Activated CD4-positive, alpha-beta T cell treated with anti-CD3 and anti-CD28 coated beads, Interleukin-2, Interleukin-6, amounts not matched to agents 100 ng/mL and 50 ng/mL, durations not matched to agents 16 hours and 8 hours (primary cell): Measurements from ENCODE around the gene TMC8.
A peak's percentile ranks its signal among the peaks of the same experiment; 100 is the strongest.
"Not testable (repeated sequence)": the region's sequence is repeated elsewhere in the genome, so short reads cannot be mapped to it uniquely, and the experiment has no call there.

Source experiments
- DNase-seq: peaks from one replicate; pipeline ENCODE4 v3.0.0-alpha.2; 2020

TMC8 gene

DNA sequence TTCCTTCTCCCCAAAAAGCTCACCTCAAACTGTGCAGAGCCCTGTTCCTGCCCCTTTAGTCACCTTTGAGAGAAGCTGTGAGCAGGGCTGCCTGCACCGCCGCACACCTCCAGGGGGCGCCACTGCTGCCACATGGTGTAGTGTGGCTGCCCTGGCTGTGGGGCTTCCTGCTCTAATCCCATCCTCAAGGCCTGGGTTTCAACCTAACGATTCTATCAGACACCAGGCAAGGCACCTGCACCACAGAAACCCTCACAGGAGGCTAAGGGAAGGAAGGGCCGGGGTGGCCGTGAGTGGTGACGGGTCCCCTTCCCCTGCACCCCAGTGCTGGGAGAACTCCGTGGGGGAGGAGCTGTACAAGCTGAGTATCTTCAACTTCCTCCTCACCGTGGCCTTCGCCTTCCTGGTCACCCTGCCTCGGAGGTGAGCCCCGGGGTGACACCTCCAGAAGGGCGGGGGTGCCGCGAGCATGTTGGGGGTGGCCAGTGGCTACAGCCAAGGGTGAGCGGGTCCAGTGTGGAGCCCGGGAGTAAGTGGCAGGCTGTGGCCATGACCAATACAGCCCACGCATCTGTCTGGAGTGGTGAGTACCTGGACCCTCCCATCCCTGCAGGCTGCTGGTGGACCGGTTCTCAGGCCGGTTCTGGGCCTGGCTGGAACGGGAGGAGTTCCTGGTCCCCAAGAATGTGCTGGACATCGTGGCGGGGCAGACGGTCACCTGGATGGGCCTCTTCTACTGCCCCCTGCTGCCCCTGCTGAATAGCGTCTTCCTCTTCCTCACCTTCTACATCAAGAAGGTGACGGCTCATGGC lies 7.0 kb downstream of the TMC8 start:
- peak; percentile 73 for DNase-seq

DNA sequence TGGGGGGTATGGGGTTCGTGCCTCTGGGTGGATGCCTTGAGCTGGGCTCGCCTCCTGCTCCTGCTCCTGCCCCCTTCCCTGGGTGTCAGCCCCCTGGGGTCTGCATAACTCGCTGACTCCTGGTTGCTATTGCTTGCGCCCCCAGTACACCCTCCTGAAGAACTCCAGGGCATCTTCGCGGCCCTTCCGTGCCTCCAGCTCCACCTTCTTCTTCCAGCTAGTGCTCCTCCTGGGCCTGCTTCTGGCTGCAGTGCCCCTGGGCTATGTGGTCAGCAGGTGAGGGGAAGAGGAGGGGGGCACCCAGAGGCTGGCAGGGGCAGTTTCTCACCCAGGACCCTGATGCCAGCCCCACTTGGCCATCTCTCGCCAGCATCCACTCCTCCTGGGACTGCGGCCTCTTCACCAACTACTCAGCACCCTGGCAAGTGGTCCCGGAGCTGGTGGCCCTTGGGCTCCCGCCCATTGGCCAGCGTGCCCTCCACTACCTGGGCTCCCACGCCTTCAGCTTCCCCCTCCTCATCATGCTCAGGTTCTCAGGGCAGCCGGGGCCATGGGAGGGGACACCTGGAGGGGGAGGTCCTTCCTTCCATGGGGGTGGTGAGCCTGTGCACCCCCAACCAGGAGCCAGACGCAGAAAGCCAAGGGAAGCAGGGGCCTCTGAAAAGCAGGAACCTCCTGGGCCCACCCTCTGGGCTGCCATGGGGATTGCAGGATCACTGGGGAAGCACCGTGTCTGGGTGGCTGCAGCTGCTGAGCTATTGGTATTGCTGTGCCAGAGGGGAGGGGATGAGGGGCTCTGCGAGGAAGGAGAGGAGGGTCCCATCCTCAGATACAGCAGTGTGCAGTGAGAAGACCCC lies 7.9 kb downstream of the TMC8 start:
- no peak for DNase-seq

DNA sequence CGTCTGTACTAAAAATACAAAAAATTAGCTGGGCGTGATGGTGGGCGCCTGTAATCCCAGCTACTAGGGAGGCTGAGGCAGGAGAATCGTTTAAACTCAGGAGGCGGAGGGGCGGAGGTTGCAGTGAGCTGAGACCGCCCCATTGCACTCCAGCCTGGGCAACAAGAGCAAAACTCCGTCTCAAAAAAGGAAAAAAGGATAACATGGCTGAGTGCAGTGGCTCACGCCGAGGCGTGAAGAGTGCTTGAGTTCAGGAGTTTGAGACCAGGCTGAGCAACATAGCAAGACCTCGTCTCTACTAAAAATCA lies 9.2 kb downstream of the TMC8 start:
- DNase-seq = not testable (repeated sequence)

DNA sequence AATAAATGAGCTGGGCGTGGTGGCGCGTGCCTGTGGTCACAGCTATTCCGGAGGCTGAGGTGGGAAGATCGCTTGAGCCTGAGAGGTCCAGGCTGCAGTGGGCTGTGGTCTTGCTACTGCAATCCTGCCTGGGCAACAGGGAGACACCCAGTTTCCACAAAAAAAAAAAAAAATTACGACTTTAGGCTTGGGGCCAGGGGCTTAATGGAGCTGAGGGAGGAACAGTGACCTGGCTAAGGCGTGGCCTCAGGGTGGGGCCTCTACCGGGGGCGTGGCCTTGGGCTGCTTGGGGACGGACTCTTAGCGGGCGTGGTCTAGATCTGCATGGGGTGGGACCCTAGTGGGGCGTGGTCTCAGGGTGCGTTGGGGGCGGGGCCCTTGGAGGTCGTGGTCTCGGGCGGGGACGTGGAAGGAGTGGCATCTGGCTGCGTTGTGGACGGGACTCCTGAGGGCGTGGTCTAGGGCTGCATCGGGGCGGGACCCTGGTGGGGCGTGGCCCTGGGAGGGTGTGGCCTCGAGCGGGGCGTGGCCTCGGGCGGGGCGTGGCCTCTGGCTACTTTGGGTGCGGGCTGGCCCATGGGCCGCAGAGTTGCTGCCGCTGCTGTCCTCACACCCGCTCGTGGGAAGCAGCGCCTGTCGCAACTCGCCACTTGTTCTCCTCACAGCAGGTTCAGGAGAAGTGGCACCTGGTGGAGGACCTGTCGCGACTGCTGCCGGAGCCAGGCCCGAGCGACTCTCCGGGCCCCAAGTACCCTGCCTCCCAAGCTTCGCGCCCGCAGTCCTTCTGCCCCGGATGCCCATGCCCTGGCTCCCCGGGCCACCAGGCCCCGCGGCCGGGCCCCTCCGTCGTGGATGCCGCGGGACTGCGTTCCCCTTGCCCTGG lies 9.8 kb downstream of the TMC8 start:
- DNase-seq = peak; percentile 99

DNA sequence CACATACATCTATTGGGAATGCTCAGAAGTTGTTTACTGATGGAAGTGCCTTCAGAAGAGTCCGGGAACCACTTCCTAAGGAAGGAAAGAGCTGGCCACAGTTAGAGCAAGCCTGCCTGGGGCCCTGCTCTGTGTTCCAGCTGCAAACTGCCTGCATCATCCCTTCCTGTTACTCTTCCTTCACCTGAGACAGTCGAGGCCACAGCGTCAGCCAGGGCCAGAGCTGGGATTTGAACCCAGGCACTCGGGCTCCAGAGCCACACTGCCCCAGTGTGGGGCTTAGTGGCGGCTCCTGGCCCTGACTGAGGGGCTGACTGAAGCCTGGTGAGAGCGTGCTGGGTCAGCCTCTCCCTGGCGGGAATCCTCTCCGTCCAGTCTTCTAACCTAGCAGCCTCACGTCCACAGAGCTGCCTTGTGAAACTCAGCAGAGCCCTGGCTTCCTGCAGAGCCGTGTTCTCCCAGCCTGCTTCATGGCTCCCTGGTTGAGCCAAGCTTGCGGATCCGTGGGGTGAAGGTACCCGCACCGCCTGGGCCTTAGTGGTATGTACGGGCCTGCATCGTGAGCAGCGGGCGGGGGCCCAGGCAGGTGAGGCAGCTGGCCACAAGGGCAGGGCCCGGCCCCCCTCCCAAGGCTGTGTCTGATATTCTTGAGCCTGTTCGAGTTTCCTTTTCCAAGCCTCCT lies 11.0 kb downstream of the TMC8 start:
- no peak for DNase-seq

DNA sequence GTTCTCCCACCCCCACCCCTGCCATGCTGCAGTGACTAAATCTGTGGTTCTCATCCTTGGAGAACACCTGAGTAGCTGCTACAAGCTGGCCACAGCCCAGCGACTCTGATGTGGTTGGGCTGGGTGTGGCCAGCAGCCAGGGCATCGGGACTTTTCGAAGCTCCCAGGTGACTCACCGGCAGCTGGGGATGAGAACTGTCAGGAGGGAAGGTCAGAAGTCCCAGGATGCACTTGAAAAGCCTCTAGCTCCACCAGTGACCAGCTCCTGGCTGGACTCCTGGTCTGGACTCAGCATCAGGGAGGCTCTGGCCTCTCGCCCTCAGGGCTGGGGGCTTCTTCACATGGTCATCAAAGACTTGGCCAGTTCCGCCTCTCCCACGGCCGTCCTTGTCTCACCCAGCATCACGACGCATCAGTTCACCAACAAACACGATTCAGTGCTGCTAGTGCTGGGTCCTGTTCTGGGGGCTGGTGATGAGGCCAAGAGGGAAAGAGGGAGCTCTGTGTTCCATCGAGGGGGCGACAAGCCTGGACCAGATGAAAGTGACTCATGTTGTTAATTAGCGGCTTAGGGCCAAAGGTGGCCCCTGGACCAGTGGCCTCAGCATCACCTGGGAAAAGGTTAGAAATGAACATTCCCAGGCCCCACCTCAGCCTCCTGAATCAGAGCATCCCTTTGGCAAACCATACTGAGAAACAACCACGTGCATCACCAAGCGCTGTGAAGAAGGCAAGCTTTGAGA lies 11.7 kb downstream of the TMC8 start:
- no peak for DNase-seq

DNA sequence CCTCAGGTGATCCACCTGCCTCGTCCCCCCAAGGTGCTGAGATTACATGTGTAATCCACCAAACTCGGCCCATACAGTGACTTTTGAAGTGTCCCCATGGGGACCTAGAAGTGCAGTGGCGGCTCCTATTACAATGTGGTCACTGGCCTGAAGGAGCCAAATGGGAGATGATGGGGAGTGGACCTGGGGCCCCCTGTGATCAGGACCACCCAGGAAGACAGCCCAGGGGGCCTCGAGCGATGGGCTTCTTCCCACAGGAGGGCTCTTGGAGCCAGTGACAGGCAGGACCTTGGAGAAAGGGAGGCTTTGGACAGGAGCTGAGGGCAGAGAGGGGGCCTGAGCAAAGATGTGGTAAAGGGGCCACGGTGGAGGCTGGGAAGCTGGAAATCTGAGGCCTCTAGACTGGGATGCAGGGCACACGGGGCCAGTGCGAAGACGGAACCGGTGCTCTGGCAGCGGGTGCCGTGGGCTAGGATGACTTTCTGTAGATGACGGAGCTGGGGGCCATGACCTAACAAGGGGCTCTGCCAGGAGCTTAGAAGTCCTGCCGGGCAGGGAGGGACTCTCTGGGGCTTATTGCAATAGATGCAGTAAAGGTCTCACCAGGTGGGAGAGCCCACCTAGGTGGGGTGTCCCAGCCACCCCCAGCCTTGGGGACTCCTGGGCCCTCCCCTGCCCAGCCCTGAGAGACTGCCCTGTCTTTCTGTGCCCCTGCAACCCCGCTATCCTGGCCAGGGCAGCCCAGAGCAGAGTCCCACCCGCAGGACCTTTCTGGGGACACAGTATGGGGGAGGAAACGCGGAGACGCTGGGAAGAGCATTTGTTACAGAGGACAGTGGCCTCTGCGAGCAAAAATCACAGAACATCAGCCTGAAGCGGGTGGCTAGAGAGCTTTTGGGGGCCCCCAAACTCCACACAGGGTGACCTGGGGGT lies 12.9 kb downstream of the TMC8 start:
- DNase-seq = no peak

DNA sequence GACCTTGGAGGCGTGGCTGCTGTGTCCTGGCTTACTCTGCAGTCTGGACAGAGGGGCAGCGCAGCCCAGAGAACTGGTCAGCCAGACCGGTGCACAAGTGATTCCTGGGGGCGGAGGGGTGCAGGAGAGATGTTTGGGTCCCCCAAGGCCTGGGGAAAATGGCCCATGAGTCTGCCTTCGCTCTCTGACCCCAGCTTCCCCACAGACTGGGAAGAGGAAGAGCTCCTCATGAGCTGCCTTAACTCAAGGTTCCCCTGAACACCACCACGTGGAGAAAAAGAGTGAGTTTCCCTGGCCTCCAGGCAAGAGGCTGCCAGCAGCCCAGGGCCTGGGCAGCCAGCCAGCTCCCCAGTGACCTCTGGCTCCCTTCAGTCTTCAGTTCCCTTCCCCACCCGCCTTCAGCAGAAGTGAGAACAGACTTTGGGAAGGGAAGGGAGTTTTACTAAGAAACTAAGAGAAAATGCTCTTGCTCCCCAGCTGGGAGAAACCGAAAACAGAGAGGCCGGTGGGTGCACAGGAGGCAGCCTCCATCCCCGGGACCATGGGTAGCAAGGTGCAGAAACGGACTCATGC lies 13.7 kb downstream of the TMC8 start:
- DNase-seq = no peak

DNA sequence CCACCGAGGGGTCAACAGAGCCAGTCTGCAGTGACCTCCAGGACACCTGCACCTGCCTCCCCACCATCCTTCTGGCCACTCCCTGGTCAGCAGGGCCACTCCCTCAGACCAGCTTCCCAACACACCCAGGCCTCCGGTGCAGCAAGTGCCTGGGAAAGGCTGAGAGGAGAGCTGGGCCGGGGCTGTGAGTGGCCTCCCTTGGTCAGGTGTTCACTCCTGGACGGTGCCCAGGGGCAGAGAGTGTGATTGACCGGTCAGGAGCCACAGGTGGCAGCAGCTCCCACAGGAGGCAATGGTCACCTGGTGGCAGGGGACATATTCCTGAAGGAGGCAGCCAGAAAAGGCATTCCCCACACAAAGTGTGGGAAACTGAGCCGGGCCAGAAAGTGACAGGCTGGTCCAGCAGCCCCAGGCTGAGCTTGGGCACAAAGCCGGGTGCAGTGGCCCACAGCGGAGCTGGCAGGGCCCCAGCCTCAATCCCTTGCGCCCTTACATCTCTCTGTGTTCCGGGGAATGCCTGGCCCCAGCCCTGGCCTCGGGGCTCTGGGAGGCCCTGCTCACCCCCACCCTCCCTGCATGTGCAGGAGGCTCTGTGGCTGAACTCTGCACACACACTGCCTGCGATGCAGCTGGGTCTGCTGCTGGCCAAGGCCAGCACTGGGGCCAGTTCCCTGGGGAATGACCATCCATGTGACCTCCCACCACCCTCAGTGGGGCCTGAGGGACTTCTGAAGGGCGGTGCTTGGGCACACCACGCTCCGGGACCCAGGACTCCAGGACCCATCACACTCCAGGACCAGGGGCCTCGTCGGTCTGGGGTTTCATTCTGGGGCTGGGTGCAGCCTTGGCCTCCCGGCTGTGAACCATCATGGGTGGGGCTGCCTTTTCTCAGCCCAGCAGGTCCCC lies 14.4 kb downstream of the TMC8 start:
- no peak for DNase-seq

DNA sequence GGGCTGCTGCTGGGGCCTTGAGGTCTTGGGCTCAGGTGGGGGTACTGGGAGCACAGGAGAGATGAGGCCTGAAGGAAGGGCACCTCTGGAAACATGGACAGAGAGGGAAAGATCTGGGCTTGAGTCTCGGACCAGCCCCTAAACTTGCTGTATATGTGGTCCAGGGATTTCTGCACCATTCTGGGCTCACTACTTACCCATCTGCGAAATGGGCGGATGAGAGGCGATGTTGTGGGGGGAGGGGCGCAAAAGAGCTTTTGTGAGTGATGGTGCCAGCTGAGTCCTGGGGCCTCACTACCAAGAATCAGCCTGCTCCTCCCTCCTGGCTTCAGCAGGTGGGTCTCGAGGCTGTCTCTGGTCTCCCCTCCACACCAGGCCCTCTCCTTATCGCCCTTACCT lies 15.9 kb downstream of the TMC8 start:
- DNase-seq = no peak

DNA sequence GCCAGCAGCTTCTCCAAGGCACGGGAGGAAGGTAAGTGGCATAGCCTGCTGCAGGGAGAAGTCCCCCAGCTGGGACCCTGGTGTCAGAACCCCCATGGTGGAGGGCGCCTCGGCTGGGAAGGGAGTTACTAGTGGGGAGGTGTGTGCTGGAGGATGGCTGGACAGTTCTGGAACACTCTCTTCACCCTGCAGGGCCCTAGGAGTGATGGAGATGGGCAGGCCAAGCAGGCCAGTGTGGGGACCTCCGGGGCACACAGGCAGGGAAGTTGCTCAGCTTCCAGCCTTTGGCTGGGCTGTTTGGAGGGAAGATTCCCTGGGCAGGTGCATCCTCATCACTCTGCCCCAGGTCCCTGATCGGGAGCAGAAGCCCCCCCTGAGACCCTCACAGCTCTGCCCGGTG lies 16.3 kb downstream of the TMC8 start:
- no peak for DNase-seq

DNA sequence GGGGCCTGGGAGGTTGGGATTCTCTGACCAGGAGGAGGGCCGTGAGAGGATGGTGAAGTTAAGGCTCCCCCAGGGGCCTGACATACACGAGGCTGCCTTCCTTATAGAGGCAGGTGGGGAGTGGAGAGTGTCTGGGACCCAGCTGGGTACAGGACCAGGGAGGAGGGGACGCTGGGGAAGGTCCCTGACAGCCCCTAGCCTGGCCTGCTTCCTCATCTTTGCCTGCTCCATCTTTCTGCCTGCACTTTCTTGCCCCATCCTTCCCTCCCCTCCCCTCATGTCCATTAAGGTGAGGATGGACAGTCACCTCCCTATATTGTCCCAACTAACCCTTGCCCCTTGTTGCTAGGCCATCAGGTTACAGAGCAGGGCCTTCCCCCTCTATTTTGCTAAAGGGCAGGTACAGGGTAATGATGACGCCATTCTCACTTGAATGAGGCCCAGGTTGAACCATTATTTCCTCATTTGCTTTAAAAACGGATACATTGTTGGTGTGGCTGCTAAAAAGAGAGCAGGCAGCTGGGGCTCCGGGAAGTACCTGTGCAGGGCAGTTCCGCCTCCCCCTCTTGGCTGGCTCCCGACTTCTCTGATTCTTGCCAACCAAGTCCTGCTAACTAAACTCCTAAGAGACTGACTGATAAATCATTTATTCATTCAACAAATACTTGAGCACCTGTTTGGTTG lies 16.9 kb downstream of the TMC8 start:
- DNase-seq = no peak

DNA sequence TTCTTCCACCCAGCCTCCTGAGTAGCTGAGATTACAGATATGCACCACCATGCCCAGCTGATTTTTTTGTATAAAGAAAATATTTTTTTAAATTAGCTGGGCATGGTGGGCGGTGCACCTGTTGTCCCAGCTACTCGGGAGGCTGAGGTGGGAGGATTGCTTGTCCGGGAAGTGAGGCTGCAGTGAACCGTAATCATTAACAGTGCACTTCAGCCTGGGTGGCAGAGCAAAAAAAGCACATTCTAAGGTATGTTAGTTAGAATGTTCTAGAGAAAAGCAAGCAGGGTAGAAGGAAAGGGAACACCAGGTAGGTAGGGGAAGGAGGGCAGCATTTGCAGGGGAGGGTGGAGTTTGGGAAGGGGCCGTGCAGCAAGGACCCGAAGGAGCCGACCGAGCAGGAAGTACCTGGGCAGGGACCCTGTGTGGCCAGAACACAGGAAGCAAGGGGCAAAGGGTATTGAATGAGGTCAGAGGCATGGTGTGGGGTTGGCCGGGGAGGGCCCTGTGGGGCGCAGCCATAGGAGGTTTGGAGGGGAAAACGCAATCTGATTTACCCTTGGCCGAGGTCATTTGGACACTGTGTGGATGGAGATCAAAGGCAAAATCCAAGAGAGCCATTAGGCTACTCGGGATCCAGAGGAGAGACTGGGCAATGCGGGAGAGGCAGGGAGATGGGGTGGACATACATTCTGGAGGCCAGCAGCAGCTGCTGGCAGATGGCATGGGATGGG lies 17.9 kb downstream of the TMC8 start:
- DNase-seq = no peak

DNA sequence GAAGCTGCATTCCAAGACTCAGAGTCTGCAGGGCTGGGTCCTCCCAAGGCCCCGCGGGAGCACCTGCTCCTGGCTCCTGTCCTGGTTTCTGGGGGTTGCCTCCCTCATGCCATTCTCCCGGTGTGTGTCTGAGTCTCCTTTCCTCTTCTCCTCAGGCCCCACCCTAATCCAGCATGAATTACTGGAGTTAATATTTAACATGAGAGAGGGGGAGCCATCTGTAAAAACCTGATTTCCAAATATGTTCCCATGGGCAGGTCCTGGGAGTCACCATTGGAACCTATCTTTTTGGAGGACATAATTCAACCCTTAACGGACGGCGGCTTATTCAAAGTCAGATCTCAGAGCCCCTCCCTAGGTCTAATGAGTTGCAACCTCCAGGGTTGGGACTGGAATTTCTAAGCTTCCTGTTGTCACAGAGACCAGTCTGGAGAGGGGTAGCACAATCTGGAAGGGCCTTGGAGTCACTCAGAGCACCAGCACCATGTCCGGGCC lies 21.0 kb downstream of the TMC8 start:
- no peak for DNase-seq

DNA sequence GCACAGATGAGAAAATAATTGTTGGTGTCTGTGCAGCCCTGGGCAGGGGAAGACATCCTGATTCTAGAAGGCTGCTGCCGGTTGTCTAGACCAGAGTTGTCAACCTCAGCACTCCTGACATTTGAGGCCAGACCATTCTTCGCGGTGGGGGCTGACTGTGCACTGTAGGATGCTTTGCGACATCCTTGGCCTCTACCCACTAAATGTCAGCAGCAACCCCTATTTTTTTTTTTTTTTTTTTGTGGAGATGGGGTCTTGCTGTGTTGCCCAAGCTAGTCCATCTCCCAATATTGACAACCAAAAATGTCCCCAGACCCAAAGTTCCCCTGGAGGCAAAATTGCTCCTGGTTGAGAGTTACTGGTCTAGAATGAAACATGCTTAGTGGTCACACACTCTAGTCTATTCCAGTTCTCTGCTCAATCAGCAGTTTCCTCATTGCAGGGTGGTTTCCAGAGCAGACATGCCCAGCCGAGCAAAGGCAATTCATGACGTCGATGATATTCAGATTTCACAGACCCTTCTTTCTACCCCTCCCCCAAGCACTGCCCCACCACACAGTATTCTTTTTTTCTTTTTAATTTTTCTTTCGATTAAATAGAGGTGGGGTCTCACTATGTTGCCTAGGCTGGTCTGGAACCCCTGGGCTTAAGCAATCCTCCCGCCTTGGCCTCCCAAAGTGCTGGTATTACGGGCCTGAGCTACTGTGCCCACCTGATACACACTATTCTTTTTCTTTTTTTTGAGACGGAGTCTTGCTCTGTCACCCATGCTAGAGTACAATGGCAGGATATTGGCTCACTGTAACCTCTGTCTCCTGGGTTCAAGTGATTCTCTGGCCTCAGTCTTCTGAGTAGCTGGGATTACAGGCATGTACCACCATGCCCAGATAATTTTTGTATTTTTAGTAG lies 24.6 kb downstream of the TMC8 start:
- peak; percentile 46 for DNase-seq

DNA sequence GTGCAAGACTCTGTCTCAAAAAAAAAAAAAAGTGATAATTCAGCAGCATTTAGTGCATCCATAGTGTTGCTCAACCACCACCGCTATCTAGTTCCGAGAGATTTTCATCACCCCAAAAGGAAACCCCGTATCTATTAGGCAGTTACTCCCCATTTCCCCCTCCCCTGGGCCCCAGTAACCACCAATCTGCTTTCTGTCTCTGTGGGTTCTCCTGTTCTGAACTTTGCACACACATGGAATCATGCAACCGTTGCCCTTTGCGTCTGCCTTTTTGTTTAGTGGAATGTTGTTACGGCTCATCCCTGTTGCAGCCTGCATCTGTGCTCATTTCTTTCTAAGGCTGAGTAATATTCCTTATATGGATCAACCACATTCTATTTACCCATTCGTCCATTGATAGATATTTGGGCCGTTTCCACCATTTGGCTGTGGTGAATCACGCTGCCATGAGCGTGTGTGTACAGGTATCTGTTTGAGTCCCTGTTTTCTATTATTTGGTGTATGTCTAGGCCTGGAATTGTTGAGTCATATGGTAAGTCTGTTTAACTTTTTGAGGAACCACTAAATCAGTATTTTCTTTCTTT lies 29.1 kb downstream of the TMC8 start:
- DNase-seq = peak; percentile 58
